NCI-H446 treated with DMSO at 0.1 percent for 48 hours (cell line): ENCODE data around the gene OLFML2A.
"Not testable (repeated sequence)": the region's sequence is repeated elsewhere in the genome, so short reads cannot be mapped to it uniquely, and the experiment has no call there.

Experiments used
- DNase-seq: peaks from one replicate; lab custom pipeline; 2025; lab: John Stamatoyannopoulos, UW

OLFML2A gene

GRCh38 chr9:124828489-124829333 lies 51.8 kb downstream of the OLFML2A start:
- DNase-seq = no peak

GRCh38 chr9:124829334-124829669 lies 52.4 kb downstream of the OLFML2A start:
- DNase-seq = no peak

GRCh38 chr9:124830593-124830992 lies 53.7 kb downstream of the OLFML2A start:
- no peak for DNase-seq

- no peak for DNase-seq
Measured at GRCh38 chr9:124831642-124832364, 54.9 kb downstream of the OLFML2A start.

- DNase-seq = no peak
Measured at GRCh38 chr9:124834591-124834990, 57.7 kb downstream of the OLFML2A start.

GRCh38 chr9:124835026-124835557 lies 58.2 kb downstream of the OLFML2A start:
- no peak for DNase-seq

GRCh38 chr9:124838132-124838531 lies 61.2 kb downstream of the OLFML2A start:
- DNase-seq = not testable (repeated sequence)

GRCh38 chr9:124838567-124839275 lies 61.8 kb downstream of the OLFML2A start:
- DNase-seq = not testable (repeated sequence)

- DNase-seq = no peak
Measured at GRCh38 chr9:124839612-124840299, 62.8 kb downstream of the OLFML2A start.

- DNase-seq = no peak
Measured at GRCh38 chr9:124840300-124840833, 63.4 kb downstream of the OLFML2A start.

GRCh38 chr9:124841075-124841821 lies 64.3 kb downstream of the OLFML2A start:
- DNase-seq = no peak

GRCh38 chr9:124843456-124844034 lies 66.6 kb downstream of the OLFML2A start:
- no peak for DNase-seq

- no peak for DNase-seq
Measured at GRCh38 chr9:124844291-124844690, 67.4 kb downstream of the OLFML2A start.

GRCh38 chr9:124846467-124846866 lies 69.5 kb downstream of the OLFML2A start:
- not testable (repeated sequence) for DNase-seq

GRCh38 chr9:124846969-124847368 lies 70.0 kb downstream of the OLFML2A start:
- no peak for DNase-seq

GRCh38 chr9:124849801-124850200 lies 72.9 kb downstream of the OLFML2A start:
- DNase-seq = no peak

GRCh38 chr9:124852121-124852828 lies 75.3 kb downstream of the OLFML2A start:
- no peak for DNase-seq

GRCh38 chr9:124852829-124853531 lies 76.0 kb downstream of the OLFML2A start, which contains the start of gene WDR38:
WDR38 (plus strand) TSS chr9:124853460; CDS start chr9:124853532, 72 bp downstream.
- DNase-seq = no peak

- no peak for DNase-seq
Measured at GRCh38 chr9:124853605-124854143, 76.7 kb downstream of the OLFML2A start.
